ENCODE data around the gene DDAH1.

DDAH1 gene

DNA sequence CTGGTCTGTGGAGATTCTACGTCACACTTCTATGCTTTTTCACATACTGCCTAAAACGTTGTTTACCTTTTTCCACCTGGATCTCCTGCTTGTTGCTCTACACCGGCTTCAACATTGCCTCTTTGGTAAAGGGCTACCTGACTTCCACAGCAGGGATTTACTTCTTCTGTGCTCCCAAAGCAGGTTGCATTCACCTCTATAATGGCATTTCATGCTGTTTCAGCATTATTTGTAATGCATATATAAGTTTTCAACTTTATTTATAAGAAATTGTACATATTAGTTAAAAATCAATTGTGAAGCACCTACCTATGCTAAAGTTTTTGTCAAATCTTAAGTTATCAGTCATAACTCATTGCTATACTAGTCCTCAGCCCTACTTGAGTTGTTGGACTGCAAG, 55.4 kb downstream of the DDAH1 start:
- no peak overlapping the region for H3K56ac ChIP-seq (ENCODE audit: low read length)
- no peak overlapping the region for H2BK120ac ChIP-seq (ENCODE audit: low read depth, low read length)
- H3K27ac ChIP-seq (ENCODE audit: low read depth, low read length) = no peak overlapping the region
- H3K27me3 ChIP-seq (ENCODE audit: insufficient read depth, low read length, poor library complexity) = no peaks in the 10 kb centered on the region
- H2BK5ac ChIP-seq (ENCODE audit: low read length) = no peak overlapping the region
- H2BK15ac ChIP-seq (replicated peaks; ENCODE audit: low read depth) = no peak overlapping the region
- H4K5ac ChIP-seq (ENCODE audit: low read length) = no peak overlapping the region
- H3K9ac ChIP-seq (ENCODE audit: low read length) = no peak overlapping the region
- H4K8ac ChIP-seq (ENCODE audit: low read depth, low read length) = no peak overlapping the region
- no peaks in the 10 kb centered on the region for H3K36me3 ChIP-seq (ENCODE audit: control insufficient read depth, insufficient read depth, low read length)
- H3K18ac ChIP-seq (ENCODE audit: low read length) = no peak overlapping the region
- no peak overlapping the region for H3K4ac ChIP-seq (ENCODE audit: low read depth, low read length)
- no peak for DNase-seq
- no peak overlapping the region for H3K4me3 ChIP-seq (ENCODE audit: low read length)
- no peak overlapping the region for H3K4me2 ChIP-seq (ENCODE audit: low read length)
- WGBS (ENCODE audit: extremely low coverage, insufficient coverage, low lambda C conversion rate) = no CpG with 5 or more reads among the region's 3 CpGs
- no peaks in the 10 kb centered on the region for H3K4me1 ChIP-seq (ENCODE audit: control insufficient read depth, low read depth, low read length)
- H2AK5ac ChIP-seq (ENCODE audit: low read length) = no peak overlapping the region
- H3K79me2 ChIP-seq (ENCODE audit: control insufficient read depth, insufficient read depth, low read length) = no peaks in the 10 kb centered on the region
- H3K79me1 ChIP-seq (ENCODE audit: low read length) = no peaks in the 10 kb centered on the region
- no peak overlapping the region for H3K23ac ChIP-seq (ENCODE audit: low read length)

DNA sequence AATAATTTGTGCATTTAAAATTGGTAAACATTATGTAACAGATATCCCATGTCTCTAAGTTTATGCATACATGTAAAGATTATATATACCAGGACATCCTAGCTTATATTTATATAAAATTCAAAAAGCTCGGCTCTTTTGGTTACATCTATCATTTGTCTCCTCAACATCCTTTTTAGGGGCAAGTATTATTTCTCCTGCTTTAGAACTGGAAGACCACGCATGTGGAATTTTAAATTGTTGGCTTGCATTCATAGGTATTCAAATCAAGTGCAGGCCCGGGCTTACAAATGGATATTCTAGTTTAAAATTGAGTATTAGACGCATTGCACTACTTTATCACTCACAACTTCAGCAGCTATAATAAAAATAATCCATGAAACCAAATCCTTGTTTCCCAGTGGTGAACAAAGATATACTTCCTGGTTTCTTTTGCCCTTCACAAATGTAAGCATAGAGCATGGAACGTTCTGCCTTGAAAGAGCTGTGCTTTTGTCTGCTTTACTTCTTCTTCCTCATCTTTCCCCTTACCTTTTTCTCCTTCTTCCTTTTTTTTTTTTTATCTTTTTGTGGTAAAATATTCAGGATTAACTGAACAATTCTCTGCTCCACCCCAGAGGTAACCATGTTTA, 57.1 kb downstream of the DDAH1 start:
- Histone ChIP-seq H4K8ac (ENCODE audit: low read depth, low read length) (no peak overlapping the region), H3K56ac (ENCODE audit: low read length) (no peak overlapping the region), H3K27ac (ENCODE audit: low read depth, low read length) (no peak overlapping the region), H2BK15ac (replicated peaks; ENCODE audit: low read depth) (no peak overlapping the region), H3K23ac (ENCODE audit: low read length) (no peak overlapping the region), H3K79me1 (ENCODE audit: low read length) (no peaks in the 10 kb centered on the region), H3K9ac (ENCODE audit: low read length) (no peak overlapping the region), H3K4me1 (ENCODE audit: control insufficient read depth, low read depth, low read length) (no peaks in the 10 kb centered on the region), H3K18ac (ENCODE audit: low read length) (no peak overlapping the region), H2AK5ac (ENCODE audit: low read length) (no peak overlapping the region), H3K4me3 (ENCODE audit: low read length) (no peak overlapping the region), H3K79me2 (ENCODE audit: control insufficient read depth, insufficient read depth, low read length) (no peaks in the 10 kb centered on the region), H2BK5ac (ENCODE audit: low read length) (no peak overlapping the region), H2BK120ac (ENCODE audit: low read depth, low read length) (no peak overlapping the region), H3K27me3 (ENCODE audit: insufficient read depth, low read length, poor library complexity) (no peaks in the 10 kb centered on the region), H3K4ac (ENCODE audit: low read depth, low read length) (no peak overlapping the region), H4K5ac (ENCODE audit: low read length) (no peak overlapping the region), H3K36me3 (ENCODE audit: control insufficient read depth, insufficient read depth, low read length) (no peaks in the 10 kb centered on the region), H3K4me2 (ENCODE audit: low read length) (no peak overlapping the region)
- no peak for DNase-seq
- no CpG with 5 or more reads among the region's 5 CpGs for WGBS (ENCODE audit: extremely low coverage, insufficient coverage, low lambda C conversion rate)

DNA sequence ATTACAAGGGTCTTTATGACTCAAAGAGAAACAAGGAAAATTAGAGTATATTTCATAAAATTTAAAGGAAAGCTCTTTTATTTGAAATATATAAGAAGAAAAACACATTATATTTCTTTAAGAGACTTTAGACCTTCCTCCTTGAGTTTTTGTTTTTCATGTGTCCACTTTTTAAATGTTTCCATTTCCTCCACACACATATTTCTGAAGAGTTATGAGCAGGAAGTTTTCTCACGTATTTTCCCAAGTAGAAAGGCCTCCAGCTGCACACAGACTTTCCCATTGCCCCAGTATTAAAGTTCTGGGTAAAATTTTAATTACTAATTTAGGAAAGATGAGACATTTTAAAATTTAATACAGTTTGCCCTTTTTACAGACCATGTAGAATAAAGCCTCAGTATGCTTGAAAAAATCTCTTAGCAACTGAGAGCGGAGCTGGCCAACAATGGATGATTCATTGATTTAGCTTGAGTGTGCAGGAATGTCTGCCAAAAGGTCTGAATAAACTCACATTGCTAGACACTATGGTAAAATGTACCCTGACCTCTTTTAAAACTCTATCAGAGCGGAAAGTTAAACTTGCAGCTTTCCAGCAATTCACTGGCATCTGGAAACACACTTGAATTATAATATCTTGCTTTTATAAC, 57.9 kb downstream of the DDAH1 start:
- H3K36me3 ChIP-seq (ENCODE audit: control insufficient read depth, insufficient read depth, low read length) = no peaks in the 10 kb centered on the region
- H3K9ac ChIP-seq (ENCODE audit: low read length) = no peak overlapping the region
- H3K27ac ChIP-seq (ENCODE audit: low read depth, low read length) = no peak overlapping the region
- H2BK5ac ChIP-seq (ENCODE audit: low read length) = no peak overlapping the region
- no peaks in the 10 kb centered on the region for H3K27me3 ChIP-seq (ENCODE audit: insufficient read depth, low read length, poor library complexity)
- WGBS (ENCODE audit: extremely low coverage, insufficient coverage, low lambda C conversion rate) = no CpG with 5 or more reads among the region's 3 CpGs
- H3K4ac ChIP-seq (ENCODE audit: low read depth, low read length) = no peak overlapping the region
- H3K79me1 ChIP-seq (ENCODE audit: low read length) = no peaks in the 10 kb centered on the region
- no peak overlapping the region for H3K23ac ChIP-seq (ENCODE audit: low read length)
- H3K18ac ChIP-seq (ENCODE audit: low read length) = no peak overlapping the region
- H3K4me3 ChIP-seq (ENCODE audit: low read length) = no peak overlapping the region
- no peak overlapping the region for H3K4me2 ChIP-seq (ENCODE audit: low read length)
- no peaks in the 10 kb centered on the region for H3K79me2 ChIP-seq (ENCODE audit: control insufficient read depth, insufficient read depth, low read length)
- H4K8ac ChIP-seq (ENCODE audit: low read depth, low read length) = no peak overlapping the region
- no peak for DNase-seq
- H3K4me1 ChIP-seq (ENCODE audit: control insufficient read depth, low read depth, low read length) = no peaks in the 10 kb centered on the region
- no peak overlapping the region for H2BK120ac ChIP-seq (ENCODE audit: low read depth, low read length)
- no peak overlapping the region for H2AK5ac ChIP-seq (ENCODE audit: low read length)
- no peak overlapping the region for H3K56ac ChIP-seq (ENCODE audit: low read length)
- no peak overlapping the region for H4K5ac ChIP-seq (ENCODE audit: low read length)
- no peak overlapping the region for H2BK15ac ChIP-seq (replicated peaks; ENCODE audit: low read depth)

DNA sequence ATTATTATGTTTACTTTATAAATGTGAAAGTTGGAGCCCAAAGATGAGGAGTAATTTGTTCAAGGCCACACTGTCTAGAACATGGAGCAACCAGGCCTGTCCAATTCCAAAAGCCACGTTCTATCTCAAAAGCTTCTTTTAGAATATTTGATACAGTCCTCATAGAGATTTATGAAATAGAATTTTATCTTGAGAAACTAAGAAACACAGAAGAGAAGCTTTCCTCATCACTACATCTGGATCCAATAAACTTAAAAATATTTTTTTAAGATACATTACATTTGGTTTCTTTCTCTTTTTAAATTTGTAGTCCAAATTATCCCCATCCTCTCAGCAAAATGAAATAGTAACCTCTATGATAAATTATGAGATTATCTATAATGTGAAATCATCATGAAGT, 58.9 kb downstream of the DDAH1 start:
- Histone ChIP-seq H3K4me3 (ENCODE audit: low read length) (no peak overlapping the region), H3K18ac (ENCODE audit: low read length) (no peak overlapping the region), H2BK5ac (ENCODE audit: low read length) (no peak overlapping the region), H3K4me1 (ENCODE audit: control insufficient read depth, low read depth, low read length) (no peaks in the 10 kb centered on the region), H2AK5ac (ENCODE audit: low read length) (no peak overlapping the region), H3K23ac (ENCODE audit: low read length) (no peak overlapping the region), H3K56ac (ENCODE audit: low read length) (no peak overlapping the region), H3K4ac (ENCODE audit: low read depth, low read length) (no peak overlapping the region), H2BK15ac (replicated peaks; ENCODE audit: low read depth) (no peak overlapping the region), H3K27ac (ENCODE audit: low read depth, low read length) (no peak overlapping the region), H3K27me3 (ENCODE audit: insufficient read depth, low read length, poor library complexity) (no peaks in the 10 kb centered on the region), H2BK120ac (ENCODE audit: low read depth, low read length) (no peak overlapping the region), H4K5ac (ENCODE audit: low read length) (no peak overlapping the region), H3K9ac (ENCODE audit: low read length) (no peak overlapping the region), H3K79me1 (ENCODE audit: low read length) (no peaks in the 10 kb centered on the region), H3K79me2 (ENCODE audit: control insufficient read depth, insufficient read depth, low read length) (no peaks in the 10 kb centered on the region), H3K4me2 (ENCODE audit: low read length) (no peak overlapping the region), H4K8ac (ENCODE audit: low read depth, low read length) (no peak overlapping the region), H3K36me3 (ENCODE audit: control insufficient read depth, insufficient read depth, low read length) (no peaks in the 10 kb centered on the region)
- whole genome bisulfite sequencing (ENCODE audit: extremely low coverage, insufficient coverage, low lambda C conversion rate) = no CpG with 5 or more reads among the region's 1 CpG
- DNase-seq = no peak

DNA sequence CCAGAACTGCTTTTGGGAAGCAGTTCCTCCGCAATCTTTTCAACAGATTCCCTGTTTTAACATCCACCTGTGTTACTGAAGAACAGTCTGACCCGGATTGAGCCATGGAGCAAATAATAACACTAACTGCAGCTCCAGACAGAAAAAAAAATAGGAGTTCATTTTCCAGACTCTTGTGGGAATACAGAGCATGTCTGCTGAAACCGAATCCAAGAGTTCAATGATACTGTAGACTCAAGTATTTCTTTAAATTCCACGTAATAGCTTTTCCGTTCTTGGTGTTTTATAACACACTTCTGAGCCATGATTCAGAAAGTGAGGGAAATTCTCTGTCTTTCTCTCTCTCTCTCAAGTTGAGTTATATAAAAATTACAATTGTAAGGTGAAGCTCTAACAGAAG, 60.6 kb downstream of the DDAH1 start:
- Histone ChIP-seq H3K79me1 (ENCODE audit: low read length) (no peaks in the 10 kb centered on the region), H3K18ac (ENCODE audit: low read length) (no peak overlapping the region), H3K4ac (ENCODE audit: low read depth, low read length) (no peak overlapping the region), H4K5ac (ENCODE audit: low read length) (no peak overlapping the region), H2AK5ac (ENCODE audit: low read length) (no peak overlapping the region), H3K23ac (ENCODE audit: low read length) (peak overlapping the region; percentile 45), H3K4me1 (ENCODE audit: control insufficient read depth, low read depth, low read length) (no peaks in the 10 kb centered on the region), H2BK120ac (ENCODE audit: low read depth, low read length) (peak overlapping the region; percentile 45), H3K4me2 (ENCODE audit: low read length) (no peak overlapping the region), H2BK5ac (ENCODE audit: low read length) (no peak overlapping the region), H3K79me2 (ENCODE audit: control insufficient read depth, insufficient read depth, low read length) (no peaks in the 10 kb centered on the region), H3K36me3 (ENCODE audit: control insufficient read depth, insufficient read depth, low read length) (no peaks in the 10 kb centered on the region), H2BK15ac (replicated peaks; ENCODE audit: low read depth) (no peak overlapping the region), H3K9ac (ENCODE audit: low read length) (no peak overlapping the region), H3K4me3 (ENCODE audit: low read length) (no peak overlapping the region), H3K56ac (ENCODE audit: low read length) (no peak overlapping the region), H3K27ac (ENCODE audit: low read depth, low read length) (no peak overlapping the region), H4K8ac (ENCODE audit: low read depth, low read length) (no peak overlapping the region), H3K27me3 (ENCODE audit: insufficient read depth, low read length, poor library complexity) (no peaks in the 10 kb centered on the region)
- DNase-seq = no peak
- no CpG with 5 or more reads among the region's 5 CpGs for WGBS (ENCODE audit: extremely low coverage, insufficient coverage, low lambda C conversion rate)

Measured in mesendoderm (in vitro differentiated cells).